Germinal center (tissue), 1 donor: ENCODE data around the gene ACADS.
"Not testable (repeated sequence)": the region's sequence is repeated elsewhere in the genome, so short reads cannot be mapped to it uniquely, and the experiment has no call there.

Experiments used
- DNase-seq: peaks from one replicate; pipeline ENCODE4 v3.0.0; 2012; ENCODE audit warnings: mixed read lengths, low spot score

Gene ACADS

DNA sequence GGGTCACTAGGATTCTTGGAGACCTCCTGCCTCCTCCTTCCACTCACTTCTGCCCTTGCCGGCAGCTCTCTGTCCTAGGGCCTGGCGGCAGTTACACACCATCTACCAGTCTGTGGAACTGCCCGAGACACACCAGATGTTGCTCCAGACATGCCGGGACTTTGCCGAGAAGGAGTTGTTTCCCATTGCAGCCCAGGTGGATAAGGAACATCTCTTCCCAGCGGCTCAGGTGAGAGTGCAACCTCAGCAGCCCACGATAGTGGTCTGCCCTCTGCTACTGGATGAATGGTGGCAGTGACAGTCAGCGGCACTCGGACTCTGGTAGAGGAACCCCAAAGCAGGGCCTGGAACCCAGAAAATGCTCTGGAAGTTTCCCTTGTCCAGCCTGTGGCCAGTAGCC lies 1.3 kb downstream of the ACADS start:
- no peak for DNase-seq

DNA sequence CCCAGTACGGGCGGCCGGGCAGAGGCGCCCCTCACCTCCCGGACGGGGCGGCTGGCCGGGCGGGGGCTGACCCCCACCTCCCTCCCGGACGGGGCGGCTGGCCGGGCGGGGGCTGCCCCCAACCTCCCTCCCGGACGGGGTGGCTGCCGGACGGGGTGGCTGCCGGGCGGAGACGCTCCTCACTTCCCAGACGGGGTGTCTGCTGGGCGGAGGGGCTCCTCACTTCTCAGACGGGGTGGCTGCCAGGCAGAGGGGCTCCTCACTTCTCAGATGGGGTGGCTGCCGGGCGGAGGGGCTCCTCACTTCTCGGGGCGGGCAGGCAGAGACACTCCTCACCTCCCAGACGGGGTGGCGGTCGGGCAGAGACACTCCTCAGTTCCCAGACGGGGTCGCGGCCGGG lies 6.6 kb downstream of the ACADS start:
- DNase-seq = not testable (repeated sequence)

DNA sequence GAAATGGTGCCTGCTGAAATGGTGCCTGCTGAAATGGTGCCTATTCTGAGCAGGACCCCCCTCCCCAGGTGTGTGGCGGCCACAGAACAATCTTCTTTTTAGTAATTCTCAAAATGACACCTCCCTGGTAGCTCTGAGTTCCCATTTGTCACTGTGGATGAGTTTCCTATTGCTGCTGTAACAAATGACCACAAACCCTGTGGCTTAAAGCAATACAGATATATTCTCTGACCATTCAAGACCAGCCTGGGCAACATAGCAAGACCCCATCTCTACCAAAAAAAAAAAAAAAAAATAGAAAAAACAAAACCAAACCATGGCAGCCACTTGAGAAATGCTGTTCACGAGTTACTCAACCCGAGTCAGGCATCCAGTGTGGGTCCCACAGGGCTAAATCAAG lies 7.9 kb downstream of the ACADS start:
- no peak for DNase-seq

DNA sequence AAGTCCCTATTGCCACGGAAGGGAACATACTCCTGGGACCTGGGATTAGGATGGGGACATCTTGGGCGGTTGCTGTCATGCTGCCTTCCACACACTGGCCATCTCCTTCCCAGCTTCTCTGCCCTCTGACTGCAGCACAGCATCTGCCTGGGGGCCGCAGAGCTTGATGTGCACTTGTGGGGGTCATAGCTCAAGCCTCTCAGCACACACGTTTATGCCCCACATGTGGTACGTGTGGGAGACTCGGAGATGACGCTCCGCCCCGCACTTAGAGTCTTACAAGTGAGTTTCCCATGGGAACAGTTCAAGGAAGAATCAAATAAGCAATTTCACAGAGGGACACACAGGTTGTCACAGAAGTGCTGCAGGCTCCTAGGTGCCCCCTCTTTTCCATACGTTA lies 8.6 kb downstream of the ACADS start:
- no peak for DNase-seq

DNA sequence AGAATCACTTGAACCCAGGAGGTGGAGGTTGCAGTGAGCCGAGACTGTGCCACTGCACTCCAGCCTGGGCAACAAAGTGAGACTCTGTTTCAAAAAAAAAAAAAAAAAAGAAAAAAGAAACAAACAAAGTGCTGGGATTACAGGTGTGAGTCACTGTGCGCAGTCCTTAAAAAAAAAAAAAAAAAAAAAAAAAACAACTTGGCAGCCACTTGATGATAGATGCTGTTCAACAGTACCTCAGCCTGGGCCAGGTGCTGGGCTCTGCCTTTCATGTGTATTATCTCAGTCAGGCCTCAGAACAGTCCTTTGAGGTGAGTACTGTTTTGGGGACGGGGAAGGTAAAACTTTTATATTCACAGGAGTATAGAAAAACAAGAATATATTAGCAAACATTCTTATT lies 9.6 kb downstream of the ACADS start:
- DNase-seq = no peak

DNA sequence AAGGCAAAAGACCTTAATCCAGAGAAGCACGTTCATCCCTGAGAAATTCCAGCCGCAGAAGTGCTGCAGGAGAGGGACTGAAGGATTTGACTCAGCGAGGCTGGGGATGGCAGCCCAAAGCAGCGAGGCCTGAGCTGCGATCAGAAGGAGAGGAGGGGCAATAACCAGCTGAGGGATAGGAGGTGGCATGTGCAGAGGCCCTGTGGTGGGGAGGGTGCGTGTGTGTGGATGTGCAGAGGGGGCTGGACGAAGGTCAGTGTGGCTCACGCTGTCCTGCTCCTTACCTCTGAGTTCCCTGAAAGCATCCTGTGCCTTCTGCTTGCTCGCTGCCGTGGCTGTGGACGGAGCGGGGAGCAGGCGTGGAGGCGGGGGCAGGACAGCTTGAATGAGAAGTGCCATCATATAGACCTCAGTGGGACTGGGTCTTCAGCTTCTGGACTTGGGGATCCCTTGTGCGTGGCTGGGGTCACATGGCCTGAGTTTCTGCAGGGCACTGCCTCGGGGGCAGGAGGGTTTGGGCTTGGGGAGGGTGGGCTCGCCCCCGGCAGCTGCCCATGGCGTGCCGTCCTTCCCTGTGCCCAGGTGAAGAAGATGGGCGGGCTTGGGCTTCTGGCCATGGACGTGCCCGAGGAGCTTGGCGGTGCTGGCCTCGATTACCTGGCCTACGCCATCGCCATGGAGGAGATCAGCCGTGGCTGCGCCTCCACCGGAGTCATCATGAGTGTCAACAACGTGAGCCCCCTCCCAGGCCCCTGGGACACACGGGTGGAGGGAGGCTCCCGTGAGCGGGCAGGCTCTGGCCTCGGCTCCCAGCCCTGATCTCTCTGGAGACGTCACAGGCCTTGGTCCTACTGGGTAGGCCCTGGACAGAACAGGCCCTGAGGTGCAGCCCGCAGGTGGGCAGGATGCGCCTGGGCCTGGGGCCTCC lies 11.0 kb downstream of the ACADS start:
- DNase-seq = no peak

DNA sequence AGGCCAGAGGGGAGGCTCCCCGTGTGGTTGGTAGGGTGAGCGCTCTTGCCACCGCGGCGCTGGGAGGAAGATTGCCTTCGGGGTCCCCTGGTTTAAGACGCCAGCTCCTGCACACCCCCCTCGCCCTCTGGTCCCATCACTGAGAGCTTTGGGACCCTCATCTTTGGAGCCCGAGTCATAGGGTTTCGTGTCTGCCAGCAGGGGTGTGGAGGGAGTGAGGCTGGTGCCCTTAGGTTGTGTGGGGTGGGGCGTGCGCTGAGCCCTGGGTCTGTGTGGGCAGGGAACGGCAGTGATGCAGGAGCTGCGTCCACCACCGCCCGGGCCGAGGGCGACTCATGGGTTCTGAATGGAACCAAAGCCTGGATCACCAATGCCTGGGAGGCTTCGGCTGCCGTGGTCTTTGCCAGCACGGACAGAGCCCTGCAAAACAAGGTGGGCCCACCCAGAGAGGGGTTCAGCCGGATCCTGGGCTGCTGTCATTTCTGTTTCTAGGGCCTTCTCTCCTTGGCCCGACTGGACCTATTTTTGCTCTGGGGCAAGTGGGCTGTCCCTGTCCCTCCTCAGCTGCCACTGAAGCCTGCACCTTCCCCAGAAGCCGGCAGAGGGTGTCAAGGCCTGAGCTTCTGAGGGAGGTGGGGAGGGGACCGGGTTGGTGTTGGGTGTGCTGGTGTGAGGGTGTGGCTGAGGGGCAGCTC lies 12.1 kb downstream of the ACADS start:
- no peak for DNase-seq

DNA sequence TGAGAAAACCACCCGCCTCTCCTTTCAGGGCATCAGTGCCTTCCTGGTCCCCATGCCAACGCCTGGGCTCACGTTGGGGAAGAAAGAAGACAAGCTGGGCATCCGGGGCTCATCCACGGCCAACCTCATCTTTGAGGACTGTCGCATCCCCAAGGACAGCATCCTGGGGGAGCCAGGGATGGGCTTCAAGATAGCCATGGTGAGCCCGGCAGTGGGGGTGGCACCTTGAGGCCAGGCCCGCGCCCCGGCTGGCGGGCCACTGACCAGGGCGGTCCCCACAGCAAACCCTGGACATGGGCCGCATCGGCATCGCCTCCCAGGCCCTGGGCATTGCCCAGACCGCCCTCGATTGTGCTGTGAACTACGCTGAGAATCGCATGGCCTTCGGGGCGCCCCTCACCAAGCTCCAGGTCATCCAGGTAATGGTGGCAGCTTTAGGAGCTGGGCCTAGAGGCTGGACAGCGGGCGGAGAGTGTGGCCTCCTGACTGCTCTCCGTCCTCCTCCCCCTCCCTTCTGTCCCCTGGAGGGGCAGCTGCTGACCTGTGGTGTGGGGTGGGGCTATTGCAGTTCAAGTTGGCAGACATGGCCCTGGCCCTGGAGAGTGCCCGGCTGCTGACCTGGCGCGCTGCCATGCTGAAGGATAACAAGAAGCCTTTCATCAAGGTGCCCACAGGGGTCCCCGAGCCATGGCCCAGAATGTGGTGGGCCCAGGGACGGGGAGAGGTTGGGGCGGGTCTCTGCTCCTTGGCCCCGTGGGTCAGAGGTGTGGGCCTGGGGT lies 12.8 kb downstream of the ACADS start:
- no peak for DNase-seq

DNA sequence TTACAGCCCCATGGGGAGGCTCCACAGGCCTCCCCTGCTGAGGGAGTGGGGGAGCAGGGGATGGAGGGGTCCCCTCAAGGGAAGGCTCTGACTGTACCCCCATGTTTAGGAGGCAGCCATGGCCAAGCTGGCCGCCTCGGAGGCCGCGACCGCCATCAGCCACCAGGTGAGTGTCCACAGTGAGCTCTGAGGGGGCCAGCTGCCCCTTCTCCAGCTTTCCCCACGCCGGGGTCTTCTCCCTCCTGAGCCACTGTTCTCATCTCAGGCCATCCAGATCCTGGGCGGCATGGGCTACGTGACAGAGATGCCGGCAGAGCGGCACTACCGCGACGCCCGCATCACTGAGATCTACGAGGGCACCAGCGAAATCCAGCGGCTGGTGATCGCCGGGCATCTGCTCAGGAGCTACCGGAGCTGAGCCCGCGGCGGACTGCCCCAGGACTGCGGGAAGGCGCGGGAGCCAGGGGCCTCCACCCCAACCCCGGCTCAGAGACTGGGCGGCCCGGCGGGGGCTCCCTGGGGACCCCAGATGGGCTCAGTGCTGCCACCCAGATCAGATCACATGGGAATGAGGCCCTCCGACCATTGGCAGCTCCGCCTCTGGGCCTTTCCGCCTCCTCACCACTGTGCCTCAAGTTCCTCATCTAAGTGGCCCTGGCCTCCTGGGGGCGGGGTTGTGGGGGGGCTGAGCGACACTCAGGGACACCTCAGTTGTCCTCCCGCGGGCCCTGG lies 13.6 kb downstream of the ACADS start:
- no peak for DNase-seq

DNA sequence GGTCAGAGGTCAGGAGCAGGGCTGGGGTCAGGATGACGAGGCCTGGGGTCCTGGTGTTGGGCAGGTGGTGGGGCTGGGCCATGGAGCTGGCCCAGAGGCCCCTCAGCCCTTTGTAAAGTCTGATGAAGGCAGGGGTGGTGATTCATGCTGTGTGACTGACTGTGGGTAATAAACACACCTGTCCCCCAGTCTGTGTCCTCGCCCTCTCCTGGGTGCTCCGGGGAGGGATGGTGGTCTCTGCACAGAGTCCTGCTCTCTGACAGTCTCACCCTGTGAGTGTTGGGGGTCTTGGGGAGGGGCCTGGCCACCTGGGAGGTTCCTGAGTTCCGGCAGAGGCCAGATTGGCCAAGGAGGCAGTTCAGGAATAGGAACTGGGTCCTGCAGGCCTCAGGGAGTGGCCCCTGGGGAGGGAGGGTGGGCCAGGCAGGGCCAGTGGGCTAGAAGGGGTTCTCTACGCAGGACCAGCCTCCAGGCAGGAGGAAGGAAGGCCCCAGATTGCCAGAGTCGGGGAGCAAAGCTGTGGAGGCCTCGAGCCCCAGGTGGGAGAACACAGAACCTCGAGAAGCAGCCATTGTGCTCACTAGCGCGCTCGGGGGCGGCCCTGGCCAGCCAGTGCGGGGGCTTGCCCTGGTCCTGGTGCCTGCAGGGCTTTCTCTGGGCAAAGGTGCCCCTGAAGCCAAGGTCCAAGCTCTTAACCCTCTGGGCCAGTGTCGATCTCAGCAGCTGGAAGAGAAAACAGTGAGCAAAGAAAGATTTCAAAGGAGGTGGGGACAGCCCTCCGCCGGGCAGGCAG lies 14.4 kb downstream of the ACADS start:
- no peak for DNase-seq

DNA sequence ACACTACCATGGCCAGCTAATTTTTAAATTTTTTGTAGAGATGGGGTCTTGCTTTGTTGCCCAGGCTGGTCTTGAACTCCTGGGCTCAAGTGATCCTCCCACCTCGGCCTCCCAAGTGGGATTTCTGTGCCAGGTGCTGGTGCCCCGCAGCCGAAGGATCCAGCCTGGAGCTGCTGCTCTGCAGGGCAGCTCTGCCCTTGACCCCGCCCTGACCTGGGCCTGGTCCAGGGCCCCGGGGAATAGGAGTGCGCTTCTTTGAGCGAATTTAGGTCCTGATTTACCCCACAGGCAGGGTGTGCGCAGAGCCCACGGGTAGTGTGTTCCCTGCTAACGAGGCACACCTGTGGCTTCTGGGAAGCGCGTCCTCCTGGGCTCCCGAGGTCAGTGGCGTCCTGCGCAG lies 15.2 kb downstream of the ACADS start:
- no peak for DNase-seq

DNA sequence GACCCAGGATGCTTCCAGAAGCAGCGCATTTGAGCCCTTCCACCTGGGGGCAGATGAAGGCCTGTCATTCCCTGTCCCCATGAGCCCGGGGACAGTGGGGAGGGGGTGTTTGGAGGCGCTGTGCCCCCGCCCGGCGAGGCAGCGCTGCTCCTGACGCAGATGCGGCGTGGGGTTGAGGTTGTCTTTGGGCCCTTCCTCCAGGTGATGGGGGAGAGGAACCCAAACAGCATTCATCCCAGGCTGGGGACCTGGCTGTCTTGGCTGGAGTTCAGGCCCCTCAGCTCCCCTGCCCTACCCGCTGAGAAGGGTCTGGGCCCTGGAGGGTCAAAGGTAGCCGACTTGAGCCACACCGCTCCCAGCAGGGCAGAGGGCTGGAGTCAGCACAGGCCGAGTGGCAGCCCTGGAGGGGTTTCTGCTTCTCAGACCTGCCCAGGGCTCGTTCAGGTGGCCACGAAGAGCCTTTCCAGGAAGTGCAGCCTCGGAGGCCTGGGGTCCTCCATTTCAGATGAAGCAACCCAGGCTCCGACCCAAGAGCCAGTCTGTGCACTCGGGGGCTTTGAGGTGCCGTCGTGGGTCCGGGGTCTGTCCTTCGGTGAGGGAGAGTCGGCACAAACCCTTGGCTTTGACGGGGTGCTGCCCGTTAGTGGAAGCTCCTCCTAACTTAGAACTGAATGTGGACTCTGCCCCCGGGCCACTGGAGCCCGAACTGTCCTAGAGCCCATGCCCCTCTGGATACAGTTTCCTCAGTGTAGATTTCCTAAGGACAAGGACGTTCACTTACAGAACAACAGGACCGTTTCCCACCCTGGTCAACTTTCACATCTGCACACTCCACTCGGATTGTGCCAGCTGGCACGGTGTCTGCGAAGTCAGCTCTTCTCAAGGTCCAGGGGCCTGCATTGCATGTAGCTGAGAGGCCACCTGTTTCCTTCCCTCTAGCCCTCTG lies 16.1 kb downstream of the ACADS start:
- no peak for DNase-seq

DNA sequence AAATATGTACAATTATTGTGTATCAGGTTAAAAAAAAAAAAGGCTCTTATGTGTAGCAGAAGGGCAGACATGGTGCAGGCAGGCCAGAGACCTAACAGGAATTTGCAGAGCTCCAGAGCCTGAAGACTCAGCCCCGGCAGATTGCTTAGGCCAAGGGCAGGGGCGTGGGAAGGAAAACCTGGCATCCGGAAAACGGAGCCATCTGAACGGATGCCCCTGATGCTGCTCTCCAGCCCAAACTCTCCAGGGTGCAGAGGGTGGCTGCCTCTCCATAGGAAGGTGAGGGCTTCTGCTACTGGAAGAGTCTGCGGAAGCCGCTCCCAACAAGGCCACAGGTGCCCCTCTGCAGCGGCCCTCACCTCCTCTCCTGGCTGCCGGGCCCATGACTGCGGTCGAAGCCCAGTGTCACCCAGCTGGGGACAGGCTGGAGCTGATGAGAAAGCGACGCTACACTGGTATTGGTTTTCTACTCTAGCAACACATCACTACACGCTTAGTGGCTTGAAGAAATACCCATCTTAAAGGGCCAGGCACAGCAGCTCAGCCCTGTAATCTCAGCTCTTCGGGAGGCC lies 19.4 kb downstream of the ACADS start:
- DNase-seq = no peak

DNA sequence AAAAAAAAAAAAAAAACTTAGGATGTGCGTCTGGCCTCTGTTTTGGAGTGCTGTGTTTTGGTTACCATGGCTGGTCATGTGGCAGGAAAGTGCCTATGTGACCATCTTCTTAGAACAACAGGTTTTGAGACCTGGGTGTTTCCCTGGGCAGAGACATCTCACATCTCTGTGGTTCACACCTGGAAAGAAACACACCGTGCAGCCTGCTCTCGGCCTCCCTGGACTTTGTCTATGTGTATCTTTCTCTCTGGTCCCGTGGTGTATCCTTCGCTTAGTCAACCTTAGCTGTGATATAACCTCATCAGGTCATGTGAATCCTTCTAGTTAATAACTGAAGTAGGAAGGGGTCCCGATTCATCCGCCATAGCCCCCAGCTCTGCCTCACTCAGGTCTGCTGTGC lies 22.6 kb downstream of the ACADS start:
- no peak for DNase-seq

DNA sequence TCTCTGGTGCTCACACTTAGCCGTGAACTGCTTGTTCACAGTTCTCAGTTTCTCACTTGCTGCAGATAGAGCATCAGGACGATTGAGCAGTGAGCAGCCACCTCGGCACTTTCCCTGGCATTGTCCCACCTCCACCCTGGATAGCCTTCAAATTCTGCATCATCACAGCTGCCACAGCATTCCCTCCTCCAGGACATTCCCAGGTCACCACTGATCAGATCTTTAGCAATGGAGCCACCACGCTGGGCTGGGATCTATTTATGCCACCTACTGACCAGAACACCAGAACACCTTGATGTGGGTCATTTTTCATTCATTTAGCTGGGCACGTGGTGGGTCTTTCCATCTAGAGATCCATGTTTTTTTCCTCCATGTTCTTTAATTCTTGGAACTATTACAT lies 23.6 kb downstream of the ACADS start:
- DNase-seq = no peak

DNA sequence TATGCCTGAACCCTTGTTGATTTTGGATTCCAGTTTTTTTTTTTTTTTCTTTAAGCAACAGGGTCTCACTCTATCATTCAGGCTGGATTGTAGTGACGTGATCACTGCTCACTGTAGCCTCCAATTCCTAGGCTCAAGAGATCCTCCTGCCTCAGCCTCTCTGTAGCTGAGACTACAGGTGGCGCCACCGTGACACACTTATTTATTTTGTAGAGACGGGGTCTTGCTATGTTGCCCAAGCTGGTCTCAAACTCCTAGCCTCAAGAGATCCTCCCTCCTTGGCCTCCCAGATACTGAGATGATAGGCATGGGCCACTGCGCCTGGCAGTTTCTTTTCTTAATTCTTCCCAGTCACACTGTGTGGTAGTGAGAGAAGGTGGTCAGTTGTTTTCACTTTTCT lies 25.2 kb downstream of the ACADS start:
- DNase-seq = no peak

DNA sequence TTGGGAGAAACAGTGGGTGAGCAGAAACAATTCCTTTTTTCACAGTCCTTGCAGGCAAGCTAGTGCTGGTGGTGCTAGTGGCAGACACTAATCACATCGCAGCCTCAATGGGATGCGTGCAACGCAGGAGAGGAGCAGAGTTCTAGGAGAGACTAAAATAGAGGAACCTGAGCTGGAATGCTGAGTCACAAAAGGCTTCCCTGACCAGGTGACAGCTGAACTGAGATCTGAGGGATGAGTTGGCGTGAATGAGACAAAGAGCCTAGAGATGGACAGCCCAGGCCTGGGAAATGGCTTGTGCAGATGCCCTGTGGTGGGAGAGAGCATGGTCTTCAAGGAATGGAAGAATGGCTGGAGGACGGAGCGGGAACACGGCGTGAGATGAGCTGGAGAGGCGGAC lies 25.8 kb downstream of the ACADS start:
- DNase-seq = no peak

DNA sequence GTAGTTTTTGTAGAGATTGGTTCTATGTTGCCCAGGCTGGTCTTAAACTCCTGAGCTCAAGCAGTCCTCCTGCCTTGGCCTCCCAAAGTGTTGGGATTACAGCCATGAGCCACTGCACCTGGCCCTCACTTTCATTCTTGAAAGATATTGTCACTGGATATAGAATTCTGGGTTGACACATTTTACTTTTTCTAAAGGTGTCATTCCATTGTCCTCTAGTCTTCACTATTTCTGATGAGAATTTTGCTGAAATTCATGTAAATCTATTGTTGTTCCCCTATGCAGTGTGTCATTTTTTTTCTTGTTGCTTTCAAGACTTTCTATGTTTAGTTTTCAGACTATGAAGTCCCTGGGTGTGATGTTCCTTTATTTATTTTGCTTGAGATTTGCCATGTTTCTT lies 29.2 kb downstream of the ACADS start:
- DNase-seq = no peak

DNA sequence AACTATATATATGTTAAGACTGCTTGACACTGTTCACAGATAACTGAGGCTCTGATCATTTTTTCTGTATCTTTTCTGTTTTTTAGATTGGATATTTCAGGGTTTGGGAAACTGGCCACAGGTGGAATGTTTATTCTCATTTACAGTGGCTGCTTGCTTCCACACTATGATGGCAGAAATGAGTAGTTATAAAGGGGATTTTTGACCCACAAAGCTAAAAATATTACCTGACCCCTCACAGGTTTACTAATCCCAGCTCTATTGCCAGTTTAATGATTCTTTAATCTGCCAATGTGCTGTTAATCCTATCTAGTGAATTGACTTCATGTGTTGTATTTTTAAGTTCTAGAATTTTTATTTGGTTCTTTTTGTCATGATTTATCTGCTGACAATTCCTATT lies 29.6 kb downstream of the ACADS start:
- DNase-seq = no peak

DNA sequence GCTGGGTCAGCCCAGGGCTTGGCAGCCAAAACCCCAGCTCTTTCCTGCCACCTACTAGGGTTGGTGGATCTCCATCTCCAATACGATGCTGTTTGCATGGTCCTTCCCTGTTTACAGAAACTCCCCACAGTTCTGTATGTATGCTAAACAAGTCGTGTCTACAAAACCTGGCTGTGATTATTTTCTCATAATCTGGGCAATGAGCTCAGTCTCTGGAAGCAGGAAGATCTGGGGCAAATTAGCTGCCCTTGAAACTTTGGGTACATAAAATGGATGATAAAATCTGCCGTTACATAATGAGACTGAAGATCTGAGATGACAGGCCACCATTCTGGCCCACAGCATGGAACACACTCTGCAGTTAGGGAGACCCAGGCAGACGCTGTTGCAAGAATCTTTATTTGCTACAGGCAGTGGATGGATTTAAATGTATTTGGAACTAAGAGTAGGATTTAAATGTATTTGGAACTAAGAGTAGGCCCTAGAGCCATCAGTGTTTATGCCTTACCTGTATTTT lies 31.7 kb downstream of the ACADS start:
- no peak for DNase-seq
